ENCODE measurements around the gene SLC66A3. TPM values are rescaled to one million over a fixed set of nuclear protein-coding genes. Genes with fewer than 3 reads are reported as not detected.

Gene SLC66A3
- total RNA-seq, 4 donors from 2014 or later: 37.4 to 70.6 (median 62.4) TPM

GRCh38 chr2:11213975-11214374 is 58.7 kb downstream of the SLC66A3 start:
- no peaks in the 10 kb centered on the region for H3K27me3 ChIP-seq
- no peak overlapping the region for H3K4me3 ChIP-seq
- DNase-seq (ENCODE audit: extremely low spot score): no peak
- intact Hi-C loops (cut with DNase I): no loop called here
- no peaks in the 10 kb centered on the region for H3K4me1 ChIP-seq
- H3K36me3 ChIP-seq: peaks cover 10 to 95% (median 71%) of the 10 kb centered on the region in 4 donors
- TF ChIP-seq POLR2A (IDR thresholded peaks at IDR 0.05; ENCODE audit: low read depth) (no peak), EP300 (IDR thresholded peaks at IDR 0.05) (no peak), CTCF (IDR thresholded peaks at IDR 0.05) (no peak), POLR2AphosphoS5 (IDR thresholded peaks at IDR 0.05) (no peak)
- 100% methylated on average over 1 of the region's 1 CpG for WGBS
- H3K9me3 ChIP-seq: no peaks in the 10 kb centered on the region
- no peak overlapping the region for H3K27ac ChIP-seq (replicated peaks in 1 of 4)

- Histone ChIP-seq H3K4me3 (no peak overlapping the region), H3K9me3 (no peaks in the 10 kb centered on the region), H3K4me1 (no peaks in the 10 kb centered on the region), H3K36me3 (peaks cover 16 to 93% (median 73%) of the 10 kb centered on the region in 4 donors), H3K27me3 (no peaks in the 10 kb centered on the region), H3K27ac (replicated peaks in 1 of 4) (no peak overlapping the region)
- intact Hi-C loops (cut with DNase I): no loop called here
- DNase-seq (ENCODE audit: extremely low spot score): no peak
- no peak for TF ChIP-seq EP300 (IDR thresholded peaks at IDR 0.05)
- TF ChIP-seq CTCF (IDR thresholded peaks at IDR 0.05): no peak
- TF ChIP-seq POLR2AphosphoS5 (IDR thresholded peaks at IDR 0.05): no peak
- no peak for TF ChIP-seq POLR2A (IDR thresholded peaks at IDR 0.05; ENCODE audit: low read depth)
- 73% methylated on average over 4 of the region's 4 CpGs for WGBS
These were observed 59.5 kb downstream of the SLC66A3 start for GRCh38 chr2:11214770-11215169.

GRCh38 chr2:11215407-11215806 is 60.1 kb downstream of the SLC66A3 start:
- WGBS: 94% methylated on average over 3 of the region's 3 CpGs
- Histone ChIP-seq H3K27me3 (no peaks in the 10 kb centered on the region), H3K27ac (replicated peaks in 1 of 4) (no peak overlapping the region), H3K4me1 (no peaks in the 10 kb centered on the region), H3K9me3 (no peaks in the 10 kb centered on the region), H3K36me3 (peaks cover 22 to 94% (median 78%) of the 10 kb centered on the region in 4 donors), H3K4me3 (no peak overlapping the region)
- TF ChIP-seq POLR2AphosphoS5 (IDR thresholded peaks at IDR 0.05): no peak
- no peak for TF ChIP-seq POLR2A (IDR thresholded peaks at IDR 0.05; ENCODE audit: low read depth)
- no peak for TF ChIP-seq EP300 (IDR thresholded peaks at IDR 0.05)
- TF ChIP-seq CTCF (IDR thresholded peaks at IDR 0.05): no peak
- intact Hi-C loops (cut with DNase I): no loop called here
- DNase-seq (ENCODE audit: extremely low spot score): no peak

- Histone ChIP-seq H3K4me1 (no peaks in the 10 kb centered on the region), H3K9me3 (no peaks in the 10 kb centered on the region), H3K4me3 (no peak overlapping the region), H3K36me3 (peaks cover 24 to 71% (median 51%) of the 10 kb centered on the region in 4 donors), H3K27ac (replicated peaks in 1 of 4) (no peak overlapping the region), H3K27me3 (no peaks in the 10 kb centered on the region)
- 95% methylated on average over 2 of the region's 2 CpGs for WGBS
- TF ChIP-seq POLR2A (IDR thresholded peaks at IDR 0.05; ENCODE audit: low read depth) (no peak), CTCF (IDR thresholded peaks at IDR 0.05) (no peak), EP300 (IDR thresholded peaks at IDR 0.05) (no peak), POLR2AphosphoS5 (IDR thresholded peaks at IDR 0.05) (no peak)
- no peak for DNase-seq (ENCODE audit: extremely low spot score)
- intact Hi-C loops (cut with DNase I): no loop called here
These were observed 65.2 kb downstream of the SLC66A3 start for GRCh38 chr2:11220445-11220844.

- H3K27ac ChIP-seq (replicated peaks in 1 of 4): no peak overlapping the region
- peaks cover 14 to 47% (median 33%) of the 10 kb centered on the region in 4 donors for H3K36me3 ChIP-seq
- no peaks in the 10 kb centered on the region for H3K27me3 ChIP-seq
- H3K4me1 ChIP-seq: peaks cover 0 to under 1% (median 0%) of the 10 kb centered on the region in 4 donors
- intact Hi-C loops (cut with DNase I): no loop called here
- no peaks in the 10 kb centered on the region for H3K9me3 ChIP-seq
- no peak for TF ChIP-seq POLR2AphosphoS5 (IDR thresholded peaks at IDR 0.05)
- TF ChIP-seq EP300 (IDR thresholded peaks at IDR 0.05): no peak
- TF ChIP-seq CTCF (IDR thresholded peaks at IDR 0.05): no peak
- no peak for TF ChIP-seq POLR2A (IDR thresholded peaks at IDR 0.05; ENCODE audit: low read depth)
- 91% methylated on average over 5 of the region's 5 CpGs for WGBS
- H3K4me3 ChIP-seq: no peak overlapping the region
- no peak for DNase-seq (ENCODE audit: extremely low spot score)
These were observed 67.6 kb downstream of the SLC66A3 start for GRCh38 chr2:11222845-11223244.

Measured in esophagus muscularis mucosa (tissue), 4 donors.